NCI-H526 (cell line): ENCODE data around the gene CTRB1.
A peak's percentile ranks its signal among the peaks of the same experiment; 100 is the strongest.
"Not testable (repeated sequence)": the region's sequence is repeated elsewhere in the genome, so short reads cannot be mapped to it uniquely, and the experiment has no call there.

Experiments used
- DNase-seq, 2 experiments: peaks; one replicate each; lab custom pipeline; 2025; lab: John Stamatoyannopoulos, UW

Gene CTRB1

DNA sequence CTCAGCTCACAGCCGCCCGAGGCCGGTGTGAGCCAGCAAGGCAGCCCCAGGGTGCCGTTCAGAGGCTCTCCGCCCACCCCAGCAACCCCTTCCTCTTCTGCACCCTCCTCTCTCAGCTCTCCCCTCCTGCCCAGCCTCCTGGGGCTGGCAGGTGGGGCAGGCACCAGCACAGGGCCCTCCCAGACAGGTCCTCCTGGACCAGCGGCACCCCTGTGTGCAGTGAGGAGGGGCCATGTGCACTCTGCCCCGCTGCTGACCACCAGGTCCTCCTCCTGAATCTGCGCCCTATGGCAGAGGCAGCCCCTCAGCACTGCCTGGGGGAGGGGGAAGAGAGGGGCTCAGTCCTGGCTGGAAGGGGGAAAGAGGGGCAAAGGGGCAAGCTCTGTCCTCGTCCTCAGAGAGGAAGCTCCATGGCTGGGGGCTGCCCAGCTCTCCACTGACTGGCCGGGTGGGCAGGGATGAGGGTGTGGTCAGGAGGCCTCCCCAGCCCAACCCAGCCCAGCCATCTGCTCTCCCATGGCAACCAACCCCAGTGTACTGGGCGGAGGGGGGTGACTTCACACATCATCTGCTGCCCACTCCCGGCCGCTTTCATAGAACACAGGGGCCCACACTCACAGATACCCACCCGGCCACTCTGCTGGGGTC lies 38.0 kb downstream of the CTRB1 start:
- DNase-seq, result no peak

GRCh38 chr16:75257886-75258806 lies 39.4 kb downstream of the CTRB1 start:
- no peak for DNase-seq

- no peak for DNase-seq
These were observed 40.0 kb downstream of the CTRB1 start for GRCh38 chr16:75258807-75259141.

DNA sequence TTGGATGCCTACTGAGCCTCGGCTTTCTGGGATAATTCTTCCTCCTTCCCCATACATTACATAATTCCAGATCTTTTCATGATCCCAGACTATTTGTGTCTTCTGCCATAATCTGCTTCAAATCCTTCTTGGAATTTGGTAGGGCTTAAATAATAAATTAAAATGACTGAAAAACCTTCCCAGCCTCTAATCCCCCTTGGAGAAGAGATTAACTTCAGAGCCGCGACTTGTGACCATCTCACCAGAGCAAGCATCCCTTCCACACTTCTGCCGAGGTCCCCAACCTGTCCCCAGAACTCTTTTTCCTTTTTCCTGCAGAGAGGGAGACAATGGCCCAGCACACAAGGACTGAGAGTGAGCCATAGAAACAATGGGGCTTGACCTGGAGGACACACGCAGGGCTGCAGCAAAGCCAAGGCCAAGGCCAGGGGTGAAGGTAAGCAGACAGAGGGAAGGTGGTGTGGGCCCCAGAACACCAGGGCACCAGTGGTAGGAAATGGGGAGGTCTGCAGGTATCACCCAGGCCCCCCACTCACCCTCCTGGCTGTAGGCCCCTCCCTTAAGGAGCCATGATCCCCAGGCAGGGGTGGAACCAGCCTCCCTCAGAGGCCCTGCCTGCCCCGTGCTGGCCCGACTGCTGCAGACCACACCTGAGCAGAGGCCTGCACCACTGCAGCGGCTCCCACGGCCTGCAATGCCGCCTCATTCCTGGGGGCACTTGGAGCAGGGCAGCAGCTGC lies 42.2 kb downstream of the CTRB1 start:
- DNase-seq, result no peak

- DNase-seq, result no peak
These were observed 42.8 kb downstream of the CTRB1 start for GRCh38 chr16:75261590-75262078.

DNA sequence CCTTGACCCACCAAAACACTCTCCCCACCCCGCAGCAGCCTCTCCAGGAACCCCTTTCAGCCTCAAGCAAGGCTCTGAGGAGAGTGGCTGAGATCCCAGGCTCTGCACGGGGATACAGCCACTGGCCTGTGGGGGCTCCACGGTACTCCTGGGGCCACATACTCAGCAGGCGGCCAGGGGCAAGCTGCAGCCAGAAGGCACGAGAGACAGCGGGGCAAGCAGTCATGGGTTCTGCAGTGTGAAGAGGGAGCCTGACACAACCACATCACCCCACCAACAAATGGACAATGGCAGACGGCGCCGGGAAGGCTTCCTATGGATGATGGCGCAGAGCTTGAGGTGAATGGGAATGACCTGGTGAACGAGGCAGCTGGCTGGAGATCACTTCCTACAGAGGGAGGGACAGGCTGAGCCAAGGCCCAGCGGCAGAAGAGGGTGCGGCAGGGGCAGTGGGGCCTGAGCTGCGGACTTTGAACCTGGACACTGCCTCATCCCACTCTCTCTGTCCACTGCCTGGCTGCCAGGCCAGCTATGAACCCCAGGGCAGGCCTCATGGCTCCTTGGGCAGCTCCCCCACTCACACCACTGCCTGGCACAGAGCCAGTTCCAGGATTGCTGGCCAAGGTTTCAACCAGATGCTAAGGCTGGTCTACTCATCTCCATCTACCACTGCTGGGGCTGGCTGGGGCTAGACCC lies 43.5 kb downstream of the CTRB1 start:
- DNase-seq, result no peak

GRCh38 chr16:75262800-75263127 lies 44.0 kb downstream of the CTRB1 start:
- no peak for DNase-seq

GRCh38 chr16:75263291-75263962 lies 44.6 kb downstream of the CTRB1 start:
- no peak for DNase-seq

DNA sequence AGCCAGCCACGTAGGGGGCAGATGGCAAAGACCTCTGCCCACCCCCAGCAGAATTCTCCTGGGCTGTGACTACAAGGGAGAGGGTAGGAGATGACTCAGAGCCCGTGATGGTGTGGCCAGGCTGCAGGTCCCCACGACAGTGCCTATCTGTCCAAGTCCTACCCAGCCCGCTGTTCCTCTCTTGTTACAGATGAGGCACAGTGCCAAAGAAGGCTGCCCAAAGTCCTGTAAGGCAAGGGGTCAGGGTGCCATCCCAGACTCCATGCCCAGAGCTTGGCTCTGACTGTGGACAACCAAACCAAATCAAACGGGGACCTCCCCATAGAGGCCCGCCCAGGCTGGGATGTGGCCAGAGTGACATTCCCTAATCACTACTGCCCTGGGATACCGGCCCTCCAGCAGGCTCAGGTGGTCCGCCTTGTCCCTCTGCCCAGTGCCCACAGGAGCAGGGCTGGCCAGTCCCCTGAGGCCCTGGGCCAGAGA lies 45.2 kb downstream of the CTRB1 start:
- DNase-seq, result no peak

GRCh38 chr16:75264457-75264998 lies 45.7 kb downstream of the CTRB1 start:
- no peak for DNase-seq

DNA sequence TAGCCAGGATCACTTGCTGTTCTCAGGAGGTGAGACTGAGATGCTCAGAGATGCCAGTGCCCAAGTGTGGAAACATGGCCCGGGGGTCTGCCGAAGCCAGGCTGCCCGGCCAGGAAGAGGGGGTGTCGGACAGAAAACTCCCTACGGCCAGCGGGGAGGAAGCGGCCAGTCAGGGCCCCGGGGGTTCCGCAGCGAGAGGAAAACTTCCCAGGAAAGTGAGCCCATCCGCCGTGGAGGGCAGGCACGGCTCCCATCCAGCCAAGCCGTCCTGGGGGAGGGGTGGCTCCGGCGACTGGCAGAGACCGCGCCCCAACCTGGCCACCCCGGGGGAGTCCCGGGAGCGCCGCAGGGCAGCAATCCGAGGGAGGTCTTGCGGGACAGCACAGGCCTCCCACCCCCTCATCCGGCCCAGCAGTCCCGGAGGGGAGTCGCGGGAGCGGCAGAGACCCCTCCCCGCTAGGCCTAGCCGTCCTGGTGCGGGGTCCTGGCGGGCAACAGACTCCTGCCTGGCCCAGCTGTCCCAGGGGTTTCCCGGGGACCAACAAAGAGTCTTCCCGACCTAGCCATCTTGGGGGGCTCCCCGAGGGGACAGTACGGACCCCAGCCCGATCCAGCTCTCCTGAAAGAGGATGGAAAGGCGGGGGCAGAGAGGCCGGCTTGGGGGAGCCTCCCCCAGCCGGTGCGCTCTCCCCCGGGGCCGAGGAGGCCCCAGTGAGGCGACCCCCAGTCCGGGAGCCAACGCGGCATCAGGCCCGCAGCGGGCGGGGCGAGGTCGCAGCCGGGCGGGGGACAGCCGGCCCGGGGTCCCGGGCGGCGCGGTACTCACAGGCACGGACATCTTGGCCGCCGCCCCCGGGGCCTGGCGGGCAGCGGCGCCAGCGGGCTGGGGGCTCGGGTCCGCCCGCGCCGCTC lies 46.5 kb downstream of the CTRB1 start:
- DNase-seq, result no peak

- DNase-seq, result peak in 1 of 2 experiments; percentile 47
These were observed 47.3 kb downstream of the CTRB1 start for GRCh38 chr16:75265911-75266701.

- DNase-seq, result no peak
These were observed 48.2 kb downstream of the CTRB1 start for GRCh38 chr16:75266738-75267630.

- peak; percentile 65 to 66 for DNase-seq
These were observed 49.0 kb downstream of the CTRB1 start for GRCh38 chr16:75267631-75268264.

GRCh38 chr16:75269358-75269757 lies 50.6 kb downstream of the CTRB1 start:
- not testable (repeated sequence) for DNase-seq

DNA sequence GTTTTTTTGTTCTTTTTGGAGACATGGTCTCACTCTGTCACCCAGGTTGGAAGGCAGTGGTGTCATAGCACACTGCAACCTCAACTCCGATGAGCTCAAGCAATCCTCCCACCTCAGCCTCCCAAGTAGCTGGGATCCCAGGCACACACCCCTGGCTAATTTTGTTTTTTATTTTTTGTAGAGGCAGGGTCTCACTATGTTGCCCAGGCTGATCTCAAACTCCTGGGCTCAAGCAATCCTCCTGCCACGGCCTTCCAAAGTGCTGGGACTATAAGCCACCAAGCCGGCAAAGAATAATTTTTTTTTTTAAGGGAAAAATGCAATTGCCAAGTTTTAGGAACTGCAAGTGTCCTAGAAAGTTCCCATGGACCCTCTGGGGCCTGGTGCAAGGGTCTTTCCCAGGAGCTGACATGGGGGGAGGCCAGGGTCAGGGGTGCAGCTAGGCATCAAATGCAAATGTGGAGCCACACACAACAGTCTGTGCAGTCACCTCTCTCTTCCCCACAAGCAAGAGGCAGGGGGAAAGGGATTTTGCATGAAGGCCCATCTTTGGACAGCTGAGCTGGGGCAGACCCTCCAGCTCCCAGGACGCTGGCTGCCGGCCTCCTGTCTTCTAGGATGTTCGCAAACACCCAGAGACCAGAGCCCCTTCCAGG lies 52.8 kb downstream of the CTRB1 start:
- DNase-seq, result no peak

GRCh38 chr16:75272097-75272551 lies 53.3 kb downstream of the CTRB1 start:
- no peak for DNase-seq
